Upper lobe of left lung (tissue), 6 donors: ENCODE results near the gene DPP4. TPM values are rescaled to one million over a fixed set of nuclear protein-coding genes. Genes with fewer than 3 reads are reported as not detected.

ENCODE experiments used
- ATAC-seq, 2 donors: fragments of 200-7000 bp; cut with Tn5 transposase; one replicate each; pipeline ENCODE4 v1.9.1; 2022; ENCODE audit warnings: mild to moderate bottlenecking in 2 of 2, moderate library complexity in 2 of 2; ENCODE audit not compliant: low FRiP score in 2 of 2
- DNase-seq, 2 donors: peaks; one replicate each; pipeline ENCODE4 v3.0.0-alpha.2; 2019 to 2020
- H3K27ac ChIP-seq, 4 donors: fragments of 200-600 bp; sonication (generic); one replicate each; pipeline ENCODE4 v1.5.1; 2016 to 2019
- H3K27me3 ChIP-seq, 4 donors: fragments of 200-600 bp; sonication (generic); one replicate each; pipeline ENCODE4 v1.5.1; 2017 to 2019
- H3K36me3 ChIP-seq, 4 donors: fragments of 200-600 bp; sonication (generic); one replicate each; pipeline ENCODE4 v1.5.1; 2016 to 2019
- H3K4me1 ChIP-seq, 4 donors: fragments of 200-600 bp; sonication (generic); one replicate each; pipeline ENCODE4 v1.5.1; 2018 to 2019
- H3K4me3 ChIP-seq, 4 donors: fragments of 200-600 bp; sonication (generic); one replicate each; pipeline ENCODE4 v1.5.1; 2017 to 2019; ENCODE audit warnings: mild to moderate bottlenecking in 2 of 4, moderate library complexity in 1 of 4
- H3K9me3 ChIP-seq, 4 donors: fragments of 200-600 bp; sonication (generic); one replicate each; pipeline ENCODE4 v1.5.1; 2018 to 2019
- CTCF ChIP-seq, 6 experiments: fragments of 450-650 bp in 4 of 6; fragments of 200-600 bp in 2 of 6; sonication (generic) in 2 of 6; IDR thresholded peaks; one replicate each; pipeline ENCODE4 v1.5.1; 2016 to 2019; ENCODE audit warnings: antibody characterized with exemption in 6 of 6
- EP300 ChIP-seq, 4 donors: sonication (generic); formaldehyde crosslinking; IDR thresholded peaks; one replicate each; pipeline ENCODE4 v1.5.1; 2017; ENCODE audit warnings: antibody characterized with exemption in 4 of 4, control low read depth in 2 of 4
- POLR2A ChIP-seq, 4 donors: fragments of 450-650 bp; IDR thresholded peaks; one replicate each; pipeline ENCODE4 v1.5.1; 2016 to 2017; ENCODE audit warnings: antibody characterized with exemption in 4 of 4, mild to moderate bottlenecking in 2 of 4
- POLR2AphosphoS5 ChIP-seq, 2 donors: sonication (generic); formaldehyde crosslinking; IDR thresholded peaks; one replicate each; pipeline ENCODE4 v1.5.1; 2017; ENCODE audit warnings: antibody characterized with exemption in 2 of 2
- WGBS, 2 donors: methylation state at CpG; one replicate each; pipeline ENCODE4 v1.1.5; 2017 to 2018; 5-methylcytosine and 5-hydroxymethylcytosine counted together
- total RNA-seq, 6 donors: library from RNA; depleted of rRNA in 4 of 6; stranded (reverse); fragments of >200 nt in 4 of 6; gene quantifications; one replicate each; pipeline versions ENCODE4 v1.1.0 to v1.2.1, GENCODE V29; 2016 to 2021
- donor health status: DM: no; HTN: no; CAD: no; lungs with moderate emphysema.
- donor health status: DM: no; HTN: yes; CAD: no; lungs with severe emphysema.

Gene DPP4
- total RNA-seq, 6 donors from 2014 or later, result 16.4 to 77.3 (median 27.5) TPM

DNA sequence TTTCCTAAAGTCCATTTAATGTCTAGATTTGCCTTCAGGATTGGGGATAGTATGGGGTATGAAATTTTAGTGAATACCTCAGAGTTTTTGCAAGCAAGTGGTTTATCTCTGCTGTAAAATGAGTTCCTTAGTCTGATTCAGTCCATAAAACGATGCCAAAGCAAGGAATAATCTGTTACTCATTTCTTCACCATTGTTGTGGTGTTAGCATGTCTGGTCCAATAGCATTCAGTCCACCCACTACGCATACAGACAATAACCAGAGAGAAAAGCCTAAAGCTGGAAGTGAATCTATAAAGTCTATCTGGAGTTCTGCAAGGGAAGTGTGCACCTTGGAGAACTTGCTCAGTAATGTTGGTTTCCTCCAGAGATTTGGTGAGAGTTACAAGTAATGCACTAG is 12.9 kb upstream of the DPP4 start:
- Histone ChIP-seq H3K9me3 (no peaks in the 10 kb centered on the region), H3K27ac (no peak overlapping the region), H3K4me1 (no peaks in the 10 kb centered on the region), H3K27me3 (no peaks in the 10 kb centered on the region), H3K36me3 (no peaks in the 10 kb centered on the region), H3K4me3 (no peak overlapping the region)
- DNase-seq (no peak), ATAC-seq (no peak)
- TF ChIP-seq CTCF (IDR thresholded peaks at IDR 0.05), result no peak
- TF ChIP-seq POLR2AphosphoS5 (IDR thresholded peaks at IDR 0.05), result no peak
- WGBS, 2 donors, result 82 to 96% methylated on average over 2 of the region's 2 CpGs

DNA sequence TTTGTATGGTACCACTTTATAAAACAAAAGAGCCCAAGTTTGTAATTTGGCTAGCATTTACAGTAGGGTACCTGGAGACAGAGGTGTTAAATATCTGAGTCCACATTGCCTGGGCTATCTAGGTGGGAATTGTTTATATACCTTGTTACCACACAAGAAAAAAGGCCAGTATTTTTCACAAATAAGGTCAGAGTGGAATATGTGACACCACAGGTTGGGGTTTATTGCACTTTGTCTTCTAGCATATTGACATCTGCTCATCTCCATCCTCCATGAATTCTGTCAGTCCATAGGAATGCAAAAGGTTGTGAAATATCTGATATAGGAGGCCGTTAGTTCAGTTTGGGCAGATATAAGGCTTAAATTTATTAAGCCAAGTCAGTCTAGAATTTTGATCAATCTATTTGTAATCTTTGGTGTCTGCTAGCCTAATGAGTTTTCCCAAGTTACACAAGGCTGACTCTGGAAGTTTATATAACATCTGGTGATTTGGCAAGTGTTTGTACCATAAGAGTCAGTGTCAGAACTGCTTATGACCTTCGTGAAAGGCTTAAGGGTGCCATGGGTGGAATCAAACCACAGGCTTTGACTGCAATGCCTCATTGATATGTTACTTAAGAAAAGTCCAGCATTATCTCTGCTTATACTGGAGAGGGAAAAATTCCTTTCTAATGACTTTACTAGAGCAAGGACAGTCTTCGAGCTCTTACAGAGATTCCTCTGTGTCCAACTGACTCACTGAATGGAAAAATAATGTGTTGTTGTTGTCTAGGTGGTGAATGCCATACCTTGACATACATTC is 11.3 kb upstream of the DPP4 start:
- H3K9me3 ChIP-seq, result no peaks in the 10 kb centered on the region
- no peaks in the 10 kb centered on the region for H3K27me3 ChIP-seq
- DNase-seq, result no peak
- ATAC-seq, result peak in 1 of 2 donors; percentile 70
- no peak overlapping the region for H3K4me3 ChIP-seq
- TF ChIP-seq POLR2AphosphoS5 (IDR thresholded peaks at IDR 0.05) (no peak), POLR2A (IDR thresholded peaks at IDR 0.05) (no peak), CTCF (IDR thresholded peaks at IDR 0.05) (no peak), EP300 (IDR thresholded peaks at IDR 0.05) (no peak)
- H3K36me3 ChIP-seq, result no peaks in the 10 kb centered on the region
- H3K27ac ChIP-seq, result no peak overlapping the region
- H3K4me1 ChIP-seq, result no peaks in the 10 kb centered on the region
- WGBS, 2 donors, result 79 to 81% methylated on average over 3 of the region's 3 CpGs

DNA sequence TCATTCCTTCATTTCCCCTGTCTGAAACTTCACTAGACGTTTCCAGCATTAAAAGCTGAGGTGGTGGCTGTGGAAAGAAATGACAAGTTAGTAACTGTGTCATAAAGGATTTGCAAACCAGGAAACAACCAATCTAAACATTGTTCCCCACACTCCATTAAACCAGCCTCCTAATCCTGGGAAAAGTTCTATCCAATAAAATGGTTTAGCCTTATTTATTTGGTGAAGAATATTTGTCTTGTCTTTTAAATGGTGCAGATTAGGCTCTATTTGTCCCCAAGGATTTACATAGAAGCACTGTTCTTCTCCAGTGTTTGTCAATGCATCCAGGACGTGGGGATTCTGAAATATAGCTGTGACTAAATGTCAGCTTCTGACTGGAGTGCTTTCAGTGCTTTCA is 10.5 kb upstream of the DPP4 start:
- no peak for DNase-seq
- 42 to 68% methylated on average over 2 of the region's 2 CpGs for WGBS, 2 donors
- H3K4me3 ChIP-seq, result no peak overlapping the region
- H3K27me3 ChIP-seq, result no peaks in the 10 kb centered on the region
- peaks cover 0 to 5% (median 2%) of the 10 kb centered on the region in 4 donors for H3K9me3 ChIP-seq
- H3K36me3 ChIP-seq, result no peaks in the 10 kb centered on the region
- no peak overlapping the region for H3K27ac ChIP-seq
- TF ChIP-seq EP300 (IDR thresholded peaks at IDR 0.05) (no peak), CTCF (IDR thresholded peaks at IDR 0.05) (no peak), POLR2AphosphoS5 (IDR thresholded peaks at IDR 0.05) (no peak), POLR2A (IDR thresholded peaks at IDR 0.05) (no peak)
- H3K4me1 ChIP-seq, result no peaks in the 10 kb centered on the region
- ATAC-seq, result no peak

DNA sequence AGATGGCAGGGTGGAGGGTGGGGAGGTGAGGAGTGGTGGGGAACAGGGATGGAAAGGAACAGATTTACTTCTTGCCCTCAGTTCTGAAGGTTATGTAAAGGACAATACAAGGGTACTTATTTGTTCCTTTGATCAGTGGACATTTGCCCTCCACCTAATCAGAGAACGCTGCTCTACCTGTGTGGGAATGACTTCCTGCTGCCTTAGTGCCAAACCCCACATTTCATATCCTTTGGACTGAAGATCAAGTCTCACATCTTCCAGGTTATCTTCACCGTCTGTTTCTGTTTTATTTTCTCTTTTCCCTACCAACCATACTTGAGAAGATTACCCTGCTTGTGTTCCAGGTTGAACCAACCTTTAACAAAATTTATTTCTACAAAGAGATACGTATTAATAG is 8.7 kb upstream of the DPP4 start:
- H3K36me3 ChIP-seq, result no peaks in the 10 kb centered on the region
- no peak overlapping the region for H3K27ac ChIP-seq
- no peak for ATAC-seq
- H3K9me3 ChIP-seq, result peaks cover 4 to 15% (median 14%) of the 10 kb centered on the region in 4 donors
- 89 to 94% methylated on average over 3 of the region's 3 CpGs for WGBS, 2 donors
- H3K4me1 ChIP-seq, result no peaks in the 10 kb centered on the region
- no peak for DNase-seq
- TF ChIP-seq EP300 (IDR thresholded peaks at IDR 0.05) (no peak), CTCF (IDR thresholded peaks at IDR 0.05) (no peak), POLR2A (IDR thresholded peaks at IDR 0.05) (no peak), POLR2AphosphoS5 (IDR thresholded peaks at IDR 0.05) (no peak)
- H3K4me3 ChIP-seq, result no peak overlapping the region
- no peaks in the 10 kb centered on the region for H3K27me3 ChIP-seq

GRCh38 chr2:162082036-162082435 is 8.0 kb upstream of the DPP4 start:
- Histone ChIP-seq H3K4me1 (no peaks in the 10 kb centered on the region), H3K27me3 (no peaks in the 10 kb centered on the region), H3K36me3 (no peaks in the 10 kb centered on the region), H3K4me3 (no peak overlapping the region), H3K9me3 (peaks cover 4 to 15% (median 14%) of the 10 kb centered on the region in 4 donors), H3K27ac (no peak overlapping the region)
- ATAC-seq, result no peak
- no peak for TF ChIP-seq CTCF (IDR thresholded peaks at IDR 0.05)
- no peak for TF ChIP-seq POLR2AphosphoS5 (IDR thresholded peaks at IDR 0.05)
- TF ChIP-seq EP300 (IDR thresholded peaks at IDR 0.05), result no peak
- no peak for TF ChIP-seq POLR2A (IDR thresholded peaks at IDR 0.05)
- 85 to 91% methylated on average over 1 of the region's 1 CpG for WGBS, 2 donors
- no peak for DNase-seq
